HEK293T (cell line): Measurements from ENCODE around the gene WDR82.

ENCODE experiments used
- CTCF ChIA-PET: fragments of 350-600 bp; formaldehyde crosslinking; extraction: SDS; loops from one replicate; lab custom pipeline; 2021; ENCODE audit warnings: antibody characterized with exemption, inconsistent platforms; lab: Yijun Ruan, JAX
- POLR2A ChIA-PET: fragments of 350-600 bp; formaldehyde crosslinking; extraction: SDS; loops from one replicate; lab custom pipeline; 2020; ENCODE audit warnings: antibody characterized with exemption, inconsistent platforms; lab: Yijun Ruan, JAX
- DNase-seq: peaks from one replicate; pipeline ENCODE4 v3.0.0; 2012; ENCODE audit warnings: mixed read lengths; ENCODE audit errors: extremely low spot score
- ARNT ChIP-seq: fragments of 450-650 bp; IDR thresholded peaks from 2 replicates; pipeline ENCODE4 v1.6.1; 2017; ENCODE audit warnings: mild to moderate bottlenecking
- BHLHE40 ChIP-seq: fragments of 450-650 bp; IDR thresholded peaks from 2 replicates; pipeline ENCODE4 v1.6.1; 2016; ENCODE audit warnings: mild to moderate bottlenecking, moderate library complexity, borderline replicate concordance
- CTBP1 ChIP-seq: fragments of 450-650 bp; IDR thresholded peaks from 2 replicates; pipeline ENCODE4 v1.6.1; 2016; ENCODE audit warnings: borderline replicate concordance
- ELF4 ChIP-seq: fragments of 450-650 bp; IDR thresholded peaks from 2 replicates; pipeline ENCODE4 v1.6.1; 2017; ENCODE audit warnings: antibody characterized with exemption
- FOXA1 ChIP-seq: fragments of 450-650 bp; IDR thresholded peaks from 2 replicates; pipeline ENCODE4 v1.6.1; 2016; ENCODE audit warnings: mild to moderate bottlenecking
- FOXK2 ChIP-seq: fragments of 450-650 bp; IDR thresholded peaks from 2 replicates; pipeline ENCODE4 v1.6.1; 2016; ENCODE audit warnings: mild to moderate bottlenecking
- FOXM1 ChIP-seq: fragments of 450-650 bp; IDR thresholded peaks from 2 replicates; pipeline ENCODE4 v1.6.1; 2017; ENCODE audit warnings: mild to moderate bottlenecking, borderline replicate concordance
- HDGF ChIP-seq: fragments of 450-650 bp; IDR thresholded peaks from 2 replicates; pipeline ENCODE4 v1.6.1; 2017; ENCODE audit warnings: antibody characterized with exemption, borderline replicate concordance
- L3MBTL2 ChIP-seq: fragments of 450-650 bp; conservative IDR thresholded peaks from 2 replicates; pipeline ENCODE4 v1.6.1; 2016; ENCODE audit warnings: mild to moderate bottlenecking
- LEF1 ChIP-seq: fragments of 450-650 bp; IDR thresholded peaks from 2 replicates; pipeline ENCODE4 v1.6.1; 2017; ENCODE audit warnings: mild to moderate bottlenecking, borderline replicate concordance
- NFRKB ChIP-seq: fragments of 450-650 bp; IDR thresholded peaks from 2 replicates; pipeline ENCODE4 v1.6.1; 2016; ENCODE audit warnings: mild to moderate bottlenecking, moderate library complexity
- SP1 ChIP-seq: fragments of 450-650 bp; IDR thresholded peaks from 2 replicates; pipeline ENCODE4 v1.6.1; 2017
- SUZ12 ChIP-seq: fragments of 450-650 bp; IDR thresholded peaks from 2 replicates; pipeline ENCODE4 v1.6.1; 2016; ENCODE audit warnings: mild to moderate bottlenecking
- TARDBP ChIP-seq: fragments of 450-650 bp; IDR thresholded peaks from 2 replicates; pipeline ENCODE4 v1.6.1; 2016
- ZNF384 ChIP-seq: fragments of 450-650 bp; IDR thresholded peaks from 2 replicates; pipeline ENCODE4 v1.6.1; 2016
- TF ChIP-seq, protein P1 (sequence below): fragments of 450-650 bp; IDR thresholded peaks from 2 replicates; pipeline ENCODE4 v1.6.1; 2016

The WDR82 gene

DNA sequence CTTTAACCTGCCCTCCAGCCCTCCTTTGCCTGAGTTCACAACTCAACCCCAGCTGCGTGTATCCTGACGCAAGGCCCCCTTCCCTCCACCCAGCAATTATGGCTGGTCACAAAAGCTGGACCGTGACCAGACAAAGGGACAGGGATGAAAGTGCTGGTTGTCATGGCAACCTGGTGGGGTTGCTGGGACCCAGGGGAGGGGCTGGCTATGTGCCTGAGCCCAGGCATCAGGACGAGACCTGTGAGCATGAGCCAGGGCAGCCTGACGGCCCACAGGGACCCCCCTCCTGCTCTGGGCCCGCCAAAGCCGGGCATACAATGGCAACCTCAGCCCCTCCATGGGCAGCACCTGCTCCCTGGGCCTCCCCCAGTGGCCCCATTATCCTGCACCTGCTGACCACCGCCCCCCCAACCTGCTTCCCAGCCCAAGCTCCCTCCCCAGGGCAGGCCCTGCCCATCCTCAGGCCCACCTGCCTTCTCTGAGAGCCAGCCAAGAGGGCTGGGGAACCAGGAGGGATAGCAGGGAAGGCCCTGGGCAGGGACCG is 33.2 kb upstream of the WDR82 start:
- DNase-seq: no peak
- ChIA-PET POLR2A (no interaction called here), CTCF (no interaction called here)
- TF ChIP-seq CTBP1 (no peak), TARDBP (no peak), ELF4 (no peak), NFRKB (no peak), BHLHE40 (no peak), LEF1 (no peak), FOXM1 (no peak), SUZ12 (no peak), FOXA1 (no peak), SP1 (no peak)
- TF ChIP-seq, protein P1, sequence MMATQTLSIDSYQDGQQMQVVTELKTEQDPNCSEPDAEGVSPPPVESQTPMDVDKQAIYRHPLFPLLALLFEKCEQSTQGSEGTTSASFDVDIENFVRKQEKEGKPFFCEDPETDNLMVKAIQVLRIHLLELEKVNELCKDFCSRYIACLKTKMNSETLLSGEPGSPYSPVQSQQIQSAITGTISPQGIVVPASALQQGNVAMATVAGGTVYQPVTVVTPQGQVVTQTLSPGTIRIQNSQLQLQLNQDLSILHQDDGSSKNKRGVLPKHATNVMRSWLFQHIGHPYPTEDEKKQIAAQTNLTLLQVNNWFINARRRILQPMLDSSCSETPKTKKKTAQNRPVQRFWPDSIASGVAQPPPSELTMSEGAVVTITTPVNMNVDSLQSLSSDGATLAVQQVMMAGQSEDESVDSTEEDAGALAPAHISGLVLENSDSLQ: no peak

DNA sequence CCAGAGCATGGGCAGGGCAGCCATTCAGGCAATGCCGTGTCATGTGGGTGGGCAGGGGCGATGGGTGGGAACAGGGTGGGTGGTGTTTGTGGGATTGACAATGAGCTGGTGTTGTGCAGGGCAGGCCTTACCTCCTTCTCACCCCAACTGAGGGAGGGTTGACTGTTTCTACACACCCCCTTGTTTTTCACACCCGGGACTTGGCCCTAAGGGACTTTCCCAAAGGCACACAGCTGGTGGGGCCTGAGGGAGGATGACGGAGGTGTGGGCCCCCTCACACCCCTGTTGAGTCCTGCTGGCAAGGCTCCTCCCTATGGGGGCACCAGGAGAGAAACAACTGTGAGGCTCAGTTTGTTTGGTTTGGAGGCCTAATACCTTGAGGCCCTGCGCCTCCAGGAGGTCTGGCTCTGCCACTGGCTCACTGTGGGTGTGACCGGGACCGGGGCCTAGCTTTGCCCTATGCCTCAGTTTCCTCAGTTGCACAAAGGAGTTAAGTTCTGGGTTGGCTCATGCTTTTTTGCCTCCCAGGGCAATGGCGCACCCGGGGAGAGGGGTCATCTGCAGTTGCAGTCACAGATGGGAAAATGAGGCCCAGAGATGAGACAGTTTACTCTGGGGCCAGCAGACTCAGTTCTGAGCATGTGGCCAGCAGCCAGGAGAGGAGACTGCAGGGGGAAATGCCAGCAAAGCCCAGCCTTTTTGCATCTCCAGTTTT is 32.6 kb upstream of the WDR82 start:
- POLR2A ChIA-PET: no interaction called here
- no peak for DNase-seq
- CTCF ChIA-PET: no interaction called here
- no peak for TF ChIP-seq FOXM1

DNA sequence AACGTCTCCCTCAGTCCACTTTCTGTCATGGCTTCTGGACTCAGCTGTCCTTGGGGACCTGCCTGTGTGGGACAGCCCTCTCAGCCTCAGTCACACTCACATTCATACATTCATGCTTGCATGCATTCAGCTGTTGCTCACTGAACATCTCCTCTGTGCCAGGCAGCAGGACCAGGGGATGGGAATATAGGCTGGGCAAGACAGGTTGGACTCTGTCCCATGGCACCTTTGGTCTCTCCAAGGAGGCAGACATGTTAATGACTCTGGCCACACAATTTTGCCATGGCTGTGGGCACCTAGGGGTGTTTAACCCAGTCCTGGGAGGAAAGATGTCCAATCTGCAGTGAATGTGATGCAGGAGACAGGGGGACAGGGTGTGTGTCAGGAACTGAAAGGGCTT is 29.9 kb upstream of the WDR82 start:
- CTCF ChIA-PET: no interaction called here
- TF ChIP-seq FOXA1 (no peak), NFRKB (no peak), LEF1 (no peak), ARNT (no peak)
- POLR2A ChIA-PET: interaction anchor here (1.1 kb wide), 1 partner anchor 21 kb away, joined by 3 read pairs; the partner anchor contains the start of gene GLYCTK
- DNase-seq: no peak

DNA sequence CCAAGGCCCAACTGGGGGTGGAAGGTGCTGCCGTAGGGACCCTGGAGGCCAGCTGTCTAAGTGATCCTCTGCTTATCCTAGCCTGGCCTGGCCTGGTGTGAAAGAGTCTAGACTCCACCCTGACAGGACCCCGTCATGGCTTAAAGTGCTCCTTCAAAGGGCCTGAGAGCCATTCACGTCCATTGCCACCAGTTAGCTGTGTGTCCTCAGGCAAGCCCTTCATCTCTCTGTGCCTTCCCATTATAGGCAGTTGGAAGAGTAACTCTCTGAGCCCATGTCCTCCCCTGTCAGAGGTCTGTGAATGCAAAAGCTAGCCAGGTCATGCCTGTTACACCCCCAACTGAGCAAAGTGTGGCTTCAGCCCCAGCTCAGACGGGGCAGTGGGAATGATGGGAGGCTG is 28.5 kb upstream of the WDR82 start:
- TF ChIP-seq SP1: no peak
- no peak for TF ChIP-seq HDGF
- TF ChIP-seq ELF4: no peak
- no peak for TF ChIP-seq FOXA1
- no peak for TF ChIP-seq L3MBTL2
- no peak for TF ChIP-seq NFRKB
- TF ChIP-seq, protein P1: no peak
- no peak for TF ChIP-seq SUZ12
- no peak for TF ChIP-seq LEF1
- TF ChIP-seq ZNF384: no peak
- TF ChIP-seq FOXM1: no peak
- TF ChIP-seq FOXK2: no peak
- no peak for TF ChIP-seq TARDBP
- TF ChIP-seq ARNT: no peak
- no peak for TF ChIP-seq CTBP1
- no peak for TF ChIP-seq BHLHE40
- no peak for DNase-seq
- ChIA-PET CTCF (interaction anchor here (0.9 kb wide), 1 partner anchor 32 kb away, joined by 3 read pairs; no protein-coding TSS in a partner anchor), POLR2A (interaction anchor here (1.1 kb wide), 1 partner anchor 19 kb away, joined by 3 read pairs; the partner anchor contains the start of gene GLYCTK)

DNA sequence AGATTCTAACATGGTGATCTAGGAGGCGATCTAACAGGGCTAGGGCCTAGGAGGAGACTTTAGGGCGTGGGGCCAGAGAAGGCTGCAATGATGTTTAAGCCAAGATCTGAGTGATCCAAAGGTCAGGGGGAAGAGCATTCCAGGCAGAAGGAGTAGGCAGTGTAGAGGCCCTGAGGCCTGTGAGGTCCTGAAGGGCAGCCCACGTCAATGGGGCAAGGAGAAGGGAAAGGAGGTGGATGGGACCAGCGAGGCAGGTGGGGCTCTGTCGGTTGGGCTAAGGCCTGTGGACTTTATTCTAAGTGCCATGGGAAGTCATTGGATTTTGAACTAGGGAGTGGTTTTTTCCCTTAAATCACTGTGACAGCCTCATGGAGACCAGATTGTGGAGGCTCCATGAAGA is 27.5 kb upstream of the WDR82 start:
- DNase-seq: no peak
- CTCF ChIA-PET: no interaction called here
- POLR2A ChIA-PET: no interaction called here
- TF ChIP-seq ZNF384 (no peak), CTBP1 (no peak), NFRKB (no peak), ARNT (no peak), HDGF (no peak), ELF4 (no peak), BHLHE40 (no peak), FOXM1 (no peak), FOXK2 (no peak), SP1 (no peak), TARDBP (no peak), FOXA1 (no peak), SUZ12 (no peak)
- TF ChIP-seq, protein P1: no peak

DNA sequence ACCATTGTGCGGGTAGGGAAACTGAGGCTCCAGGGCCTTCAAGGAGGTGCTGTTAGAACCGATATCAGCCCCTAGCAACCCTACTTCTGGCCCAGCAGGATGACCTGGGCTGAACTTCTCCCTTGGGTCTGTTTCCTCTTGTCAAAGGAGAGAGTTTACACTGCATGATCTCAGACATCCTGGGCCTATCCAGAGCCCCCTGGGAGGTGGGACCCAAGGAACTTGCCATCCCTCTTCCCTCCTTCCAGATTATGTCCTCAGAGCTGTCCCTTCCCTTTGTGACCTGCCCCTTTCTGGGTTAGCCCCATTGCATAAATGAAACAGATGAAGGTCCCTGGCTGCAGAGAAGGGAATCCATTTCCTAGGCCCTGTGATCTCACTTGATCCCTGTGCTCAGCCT is 25.4 kb upstream of the WDR82 start:
- no peak for TF ChIP-seq FOXA1
- TF ChIP-seq TARDBP: no peak
- TF ChIP-seq, protein P1: no peak
- no peak for TF ChIP-seq CTBP1
- no peak for TF ChIP-seq SUZ12
- TF ChIP-seq BHLHE40: no peak
- DNase-seq: no peak
- ChIA-PET CTCF (no interaction called here), POLR2A (no interaction called here)
